Cardiac muscle cell (in vitro differentiated cells and primary cell): ENCODE data around the gene FAM120A. TPM values are rescaled to one million over a fixed set of nuclear protein-coding genes. Genes with fewer than 3 reads are reported as not detected.
A peak's percentile ranks its signal among the peaks of the same experiment; 100 is the strongest.

ENCODE experiments used
- DNase-seq, 2 donors: peaks; one replicate each; pipeline versions ENCODE4 v3.0.0 to v3.0.0-alpha.2; 2010 to 2017; ENCODE audit warnings: low read depth in 1 of 2, low spot score in 1 of 2
- H3K27ac ChIP-seq: fragments of 200-600 bp; sonication (generic); 2 replicates; pipeline ENCODE4 v1.5.1; 2016
- H3K27me3 ChIP-seq: fragments of 200-600 bp; sonication (generic); 2 replicates; pipeline ENCODE4 v1.6.0; 2016; ENCODE audit warnings: control low read depth
- H3K36me3 ChIP-seq: fragments of 200-600 bp; sonication (generic); 2 replicates; pipeline ENCODE4 v1.5.1; 2016; ENCODE audit warnings: control low read depth
- H3K4me1 ChIP-seq: fragments of 200-600 bp; sonication (generic); 2 replicates; pipeline ENCODE4 v1.8.1; 2017; ENCODE audit warnings: low read depth, mild to moderate bottlenecking, mixed run types
- H3K4me3 ChIP-seq: fragments of 200-600 bp; sonication (generic); 2 replicates; pipeline ENCODE4 v1.5.1; 2016; ENCODE audit warnings: mild to moderate bottlenecking
- H3K9me3 ChIP-seq: fragments of 200-600 bp; sonication (generic); 2 replicates; pipeline ENCODE4 v1.5.1; 2017; ENCODE audit warnings: low read depth, mild to moderate bottlenecking, control low read depth
- polyA plus RNA-seq: library from polyadenylated mRNA; unstranded; fragments of >200 nt; fragmentation: Nextera tagmentation; extraction: Ambion mirVana; gene quantifications from 2 replicates; pipeline ENCODE4 v1.2.1, GENCODE V29; 2016
- total RNA-seq: library from RNA; depleted of rRNA; stranded (reverse); fragments of >200 nt; gene quantifications from 2 replicates; pipeline ENCODE4 v1.2.3, GENCODE V29; 2016
- TF ChIP-seq, protein P1 (sequence below): IDR thresholded peaks from 2 replicates; pipeline ENCODE4 v1.5.1; 2012; ENCODE audit warnings: low read depth, mild to moderate bottlenecking, low read length

The FAM120A gene
- total and polyA plus RNA-seq, 2 experiments from 2014 or later: 12.9 to 39.8 TPM

DNA sequence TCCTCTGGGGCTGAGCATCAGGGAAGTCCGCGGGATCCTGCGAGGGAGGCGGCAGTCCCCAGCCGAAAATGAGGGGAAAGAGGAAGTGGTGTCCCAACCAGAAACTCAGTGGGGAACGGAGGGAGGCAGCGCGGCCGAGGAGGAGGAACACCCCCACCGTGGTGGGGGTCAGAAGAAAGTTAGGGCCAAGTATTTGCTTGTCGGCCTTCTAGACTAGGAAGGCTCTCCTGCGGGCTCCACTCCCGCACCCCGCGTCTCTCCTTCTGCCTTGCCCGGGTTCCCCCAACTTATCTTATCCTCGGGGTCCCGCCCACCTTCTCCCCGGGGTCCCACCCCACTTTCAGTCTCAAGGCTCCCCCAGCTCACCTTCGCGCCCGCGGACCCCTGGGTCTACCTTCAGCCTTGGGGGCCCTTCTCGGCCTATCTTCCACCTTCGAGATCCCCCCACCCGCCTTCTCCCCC is 124.3 kb downstream of the FAM120A start:
- DNase-seq: peak; percentile 35
- peak overlapping the region; percentile 99 for H3K4me3 ChIP-seq
- no peaks in the 10 kb centered on the region for H3K27me3 ChIP-seq
- H3K4me1 ChIP-seq: peaks cover 8% of the 10 kb centered on the region
- H3K36me3 ChIP-seq: no peaks in the 10 kb centered on the region
- H3K9me3 ChIP-seq: no peaks in the 10 kb centered on the region
- peak overlapping the region; percentile 82 for H3K27ac ChIP-seq
- TF ChIP-seq, protein P1, sequence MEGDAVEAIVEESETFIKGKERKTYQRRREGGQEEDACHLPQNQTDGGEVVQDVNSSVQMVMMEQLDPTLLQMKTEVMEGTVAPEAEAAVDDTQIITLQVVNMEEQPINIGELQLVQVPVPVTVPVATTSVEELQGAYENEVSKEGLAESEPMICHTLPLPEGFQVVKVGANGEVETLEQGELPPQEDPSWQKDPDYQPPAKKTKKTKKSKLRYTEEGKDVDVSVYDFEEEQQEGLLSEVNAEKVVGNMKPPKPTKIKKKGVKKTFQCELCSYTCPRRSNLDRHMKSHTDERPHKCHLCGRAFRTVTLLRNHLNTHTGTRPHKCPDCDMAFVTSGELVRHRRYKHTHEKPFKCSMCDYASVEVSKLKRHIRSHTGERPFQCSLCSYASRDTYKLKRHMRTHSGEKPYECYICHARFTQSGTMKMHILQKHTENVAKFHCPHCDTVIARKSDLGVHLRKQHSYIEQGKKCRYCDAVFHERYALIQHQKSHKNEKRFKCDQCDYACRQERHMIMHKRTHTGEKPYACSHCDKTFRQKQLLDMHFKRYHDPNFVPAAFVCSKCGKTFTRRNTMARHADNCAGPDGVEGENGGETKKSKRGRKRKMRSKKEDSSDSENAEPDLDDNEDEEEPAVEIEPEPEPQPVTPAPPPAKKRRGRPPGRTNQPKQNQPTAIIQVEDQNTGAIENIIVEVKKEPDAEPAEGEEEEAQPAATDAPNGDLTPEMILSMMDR: no peak

DNA sequence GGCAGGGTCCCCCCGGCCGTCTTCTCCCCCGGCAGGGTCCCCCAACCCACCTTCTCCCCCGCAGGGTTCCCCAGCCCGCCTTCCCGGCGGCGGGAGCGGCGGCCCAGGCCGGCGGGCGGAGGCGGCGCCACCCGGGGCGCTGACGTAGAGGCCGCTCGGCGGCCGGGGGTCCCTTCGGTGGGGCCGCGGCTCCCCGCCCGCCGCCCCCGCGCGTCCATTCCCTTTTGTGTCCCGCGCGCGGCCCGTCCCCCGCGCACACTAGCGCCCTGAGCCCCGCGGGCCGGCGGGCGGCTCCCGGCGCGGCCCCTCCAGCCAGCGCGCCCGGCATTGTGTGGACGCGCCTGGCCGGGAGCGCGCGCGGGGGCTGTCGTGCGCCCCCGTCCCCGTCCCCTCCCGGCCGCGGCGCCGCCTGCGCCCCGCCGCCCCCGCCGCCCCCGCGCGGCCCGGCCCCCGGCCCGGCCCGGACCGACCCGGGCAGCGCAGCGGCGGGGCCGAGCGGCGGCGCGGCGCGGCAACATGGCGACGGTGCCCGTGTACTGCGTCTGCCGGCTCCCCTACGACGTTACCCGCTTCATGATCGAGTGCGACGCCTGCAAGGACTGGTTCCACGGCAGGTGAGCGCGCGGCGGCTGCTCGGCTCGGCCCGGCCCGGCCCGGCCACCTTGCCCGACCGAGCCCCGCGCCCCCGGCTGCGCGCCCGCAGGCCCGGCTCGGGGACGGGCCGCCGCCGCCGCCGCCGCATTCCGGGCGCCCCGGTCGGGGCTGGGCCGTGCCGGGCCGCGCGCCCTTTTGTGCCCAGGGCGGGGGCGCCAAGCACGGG is 125.0 kb downstream of the FAM120A start, which contains the start of gene PHF2:
Gene PHF2, plus strand, starts transcription at position 327 of the 820 bp plus-strand sequence. Its CDS starts 190 bp downstream, at position 517.
- TF ChIP-seq, protein P1: no peak
- DNase-seq: peak; percentile 33 to 59
- Histone ChIP-seq H3K4me1 (peaks cover 8% of the 10 kb centered on the region), H3K27ac (peak within 1 kb of the TSS; percentile 82), H3K4me3 (peak within 1 kb of the TSS; percentile 99), H3K27me3 (no peaks in the 10 kb centered on the region), H3K36me3 (no peaks in the 10 kb centered on the region), H3K9me3 (no peaks in the 10 kb centered on the region)

DNA sequence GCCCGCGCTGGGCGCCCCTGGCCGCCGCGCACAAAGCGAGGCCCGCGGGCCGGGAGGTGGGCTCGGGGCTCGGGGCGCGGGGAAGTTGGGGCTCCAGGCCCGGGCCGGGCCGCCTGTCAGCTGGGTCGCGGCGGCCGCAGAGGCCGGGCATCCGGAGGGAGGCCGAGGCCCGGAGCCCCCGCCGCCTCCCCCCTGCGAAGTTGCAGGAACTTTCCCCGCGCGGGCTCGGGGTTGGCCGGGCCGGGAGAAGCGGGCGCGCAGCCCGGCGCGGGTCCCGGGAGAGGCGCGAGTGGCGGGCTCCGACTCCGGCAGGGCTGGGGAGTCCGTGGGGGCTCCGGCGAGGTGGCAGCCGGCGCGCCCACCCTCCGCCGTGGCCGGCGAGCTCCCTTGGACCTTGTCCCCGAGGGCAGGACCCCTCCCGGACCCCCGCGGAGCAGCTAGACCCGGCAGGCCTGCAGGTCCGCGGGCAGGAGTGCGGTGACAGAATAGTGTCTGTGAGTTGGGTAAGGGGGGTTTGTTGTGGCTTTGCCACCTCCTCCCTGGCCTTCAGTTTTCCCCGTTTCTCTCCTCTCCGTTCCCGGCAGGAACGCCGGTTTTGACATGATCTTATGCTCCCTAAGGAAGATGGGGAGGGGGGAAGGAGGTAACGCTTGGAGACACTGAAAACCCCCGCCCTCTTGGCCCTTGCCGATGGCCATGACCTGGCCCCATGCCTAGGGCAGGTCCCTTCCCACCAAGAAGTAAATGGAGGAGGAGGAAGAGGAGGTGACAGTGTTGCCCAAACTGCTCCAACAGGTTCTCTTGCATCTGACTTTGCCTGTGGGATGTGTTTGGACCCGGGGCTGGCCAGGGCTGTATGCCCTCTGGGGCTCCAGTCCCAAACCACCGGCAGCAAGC is 125.8 kb downstream of the FAM120A start:
- H3K27ac ChIP-seq: no peak overlapping the region

DNA sequence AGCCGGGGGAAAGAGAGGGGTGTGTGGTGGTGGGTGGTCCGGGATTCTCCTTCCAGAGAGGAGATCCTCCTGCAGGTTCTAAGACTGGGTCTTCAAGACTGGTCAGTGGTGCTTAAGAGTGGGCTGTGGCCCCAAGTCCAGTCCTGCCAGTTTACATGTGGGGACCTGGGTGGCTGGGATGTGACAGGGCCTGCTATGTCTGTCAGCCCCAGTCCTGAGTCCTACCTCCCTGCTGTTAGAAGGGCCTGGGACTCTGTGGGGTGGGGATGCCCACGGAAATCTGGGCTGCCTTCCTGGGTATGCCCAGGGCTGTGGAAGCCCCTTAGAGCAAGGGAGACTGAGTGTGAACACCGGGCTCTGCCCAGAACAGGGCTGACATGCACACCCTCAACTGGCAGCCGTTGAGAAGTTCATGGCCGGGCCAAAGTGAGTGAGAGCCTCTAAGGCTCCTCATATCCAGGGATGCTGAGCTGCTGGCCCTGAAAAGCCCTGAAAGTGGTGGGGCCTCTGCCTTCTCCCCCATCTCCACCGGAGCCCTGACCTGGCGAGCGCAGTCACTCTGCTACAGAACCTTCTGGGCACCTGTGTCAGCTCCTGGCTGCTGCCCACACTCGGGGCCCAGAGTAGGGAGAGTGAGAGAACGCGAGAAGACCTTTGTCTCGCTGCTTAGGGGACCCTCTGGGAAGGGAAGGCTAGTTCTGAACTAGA is 126.6 kb downstream of the FAM120A start:
- H3K27ac ChIP-seq: no peak overlapping the region
- no peaks in the 10 kb centered on the region for H3K36me3 ChIP-seq
- H3K9me3 ChIP-seq: no peaks in the 10 kb centered on the region
- DNase-seq: no peak
- no peaks in the 10 kb centered on the region for H3K27me3 ChIP-seq
- H3K4me3 ChIP-seq: peak overlapping the region; percentile 70
- H3K4me1 ChIP-seq: peaks cover 15% of the 10 kb centered on the region
- TF ChIP-seq, protein P1: no peak

More for the DNA sequence above, 125.8 kb downstream of the FAM120A start:
- peaks cover 12% of the 10 kb centered on the region for H3K4me1 ChIP-seq
- TF ChIP-seq, protein P1: no peak
- peak overlapping the region; percentile 70 for H3K4me3 ChIP-seq
- no peaks in the 10 kb centered on the region for H3K36me3 ChIP-seq
- H3K9me3 ChIP-seq: no peaks in the 10 kb centered on the region
- no peaks in the 10 kb centered on the region for H3K27me3 ChIP-seq
- DNase-seq: peak; percentile 40 to 42

DNA sequence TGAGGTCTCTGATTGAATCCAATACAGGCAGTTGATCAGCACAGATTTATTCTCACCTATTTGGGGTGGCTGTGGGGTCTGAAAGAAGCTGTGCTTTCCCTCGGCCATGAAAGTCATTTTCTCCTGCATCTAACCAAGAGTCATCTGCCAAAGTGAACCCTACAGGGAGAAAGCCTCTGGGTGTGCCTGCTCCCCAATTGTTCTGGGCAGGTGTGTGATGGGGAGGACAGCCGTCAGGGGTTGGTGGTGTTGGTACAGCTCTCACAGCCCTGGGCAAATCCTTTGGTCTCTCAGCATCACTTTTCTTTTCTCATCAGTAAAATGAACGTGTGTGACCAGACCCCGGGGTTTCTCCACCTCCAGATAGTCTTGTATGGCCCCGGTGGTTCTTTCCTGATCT is 127.4 kb downstream of the FAM120A start:
- TF ChIP-seq, protein P1: no peak
- DNase-seq: no peak
- Histone ChIP-seq H3K27me3 (no peaks in the 10 kb centered on the region), H3K9me3 (no peaks in the 10 kb centered on the region), H3K36me3 (no peaks in the 10 kb centered on the region), H3K4me1 (peaks cover 15% of the 10 kb centered on the region), H3K4me3 (no peak overlapping the region), H3K27ac (no peak overlapping the region)
